ENCODE measurements around the gene SLFN14. TPM values are rescaled to one million over a fixed set of nuclear protein-coding genes. Genes with fewer than 3 reads are reported as not detected.

SLFN14 gene
- total RNA-seq, 1 donor from 2014 or later = not detected

GRCh38 chr17:35515027-35515426 is 45.6 kb downstream of the SLFN14 start:
- Mint-ChIP-seq H3K27ac (ENCODE audit: unreplicated experiment) (no peak overlapping the region), H3K4me1 (ENCODE audit: low read depth) (no peaks in the 10 kb centered on the region), H3K9me3 (ENCODE audit: low read depth) (peaks cover 6% of the 10 kb centered on the region), H3K27me3 (ENCODE audit: low read depth) (peaks cover 51% of the 10 kb centered on the region), H3K4me3 (ENCODE audit: unreplicated experiment) (no peak overlapping the region), H3K36me3 (ENCODE audit: low read depth) (peaks cover 4% of the 10 kb centered on the region)
- DNase-seq (ENCODE audit: low spot score) = no peak
- TF ChIP-seq, protein P1, sequence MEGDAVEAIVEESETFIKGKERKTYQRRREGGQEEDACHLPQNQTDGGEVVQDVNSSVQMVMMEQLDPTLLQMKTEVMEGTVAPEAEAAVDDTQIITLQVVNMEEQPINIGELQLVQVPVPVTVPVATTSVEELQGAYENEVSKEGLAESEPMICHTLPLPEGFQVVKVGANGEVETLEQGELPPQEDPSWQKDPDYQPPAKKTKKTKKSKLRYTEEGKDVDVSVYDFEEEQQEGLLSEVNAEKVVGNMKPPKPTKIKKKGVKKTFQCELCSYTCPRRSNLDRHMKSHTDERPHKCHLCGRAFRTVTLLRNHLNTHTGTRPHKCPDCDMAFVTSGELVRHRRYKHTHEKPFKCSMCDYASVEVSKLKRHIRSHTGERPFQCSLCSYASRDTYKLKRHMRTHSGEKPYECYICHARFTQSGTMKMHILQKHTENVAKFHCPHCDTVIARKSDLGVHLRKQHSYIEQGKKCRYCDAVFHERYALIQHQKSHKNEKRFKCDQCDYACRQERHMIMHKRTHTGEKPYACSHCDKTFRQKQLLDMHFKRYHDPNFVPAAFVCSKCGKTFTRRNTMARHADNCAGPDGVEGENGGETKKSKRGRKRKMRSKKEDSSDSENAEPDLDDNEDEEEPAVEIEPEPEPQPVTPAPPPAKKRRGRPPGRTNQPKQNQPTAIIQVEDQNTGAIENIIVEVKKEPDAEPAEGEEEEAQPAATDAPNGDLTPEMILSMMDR (IDR thresholded peaks at IDR 0.05) = no peak

DNA sequence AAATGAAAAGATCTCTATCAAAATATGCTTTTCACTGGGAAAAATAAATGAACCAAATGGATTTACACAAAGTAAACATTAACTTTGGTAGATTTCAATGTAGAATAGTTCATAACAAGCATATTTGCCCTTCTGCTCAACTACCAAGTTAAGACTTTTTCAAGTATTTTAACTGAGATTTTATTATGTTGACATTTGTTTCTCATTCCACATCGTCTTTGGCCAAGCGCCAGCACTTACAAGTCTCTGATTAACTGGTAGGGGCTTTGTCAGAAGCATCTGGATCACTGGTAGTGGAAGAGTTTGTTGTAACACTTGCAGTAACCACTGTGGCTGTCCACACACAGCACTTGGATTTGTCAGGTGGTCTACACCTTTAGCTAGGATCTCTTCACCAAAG is 46.1 kb downstream of the SLFN14 start:
- TF ChIP-seq, protein P1 (IDR thresholded peaks at IDR 0.05) = no peak
- no peak overlapping the region for H3K27ac Mint-ChIP-seq (ENCODE audit: unreplicated experiment)
- no peaks in the 10 kb centered on the region for H3K4me1 Mint-ChIP-seq (ENCODE audit: low read depth)
- H3K4me3 Mint-ChIP-seq (ENCODE audit: unreplicated experiment) = no peak overlapping the region
- H3K9me3 Mint-ChIP-seq (ENCODE audit: low read depth) = peaks cover 6% of the 10 kb centered on the region
- H3K27me3 Mint-ChIP-seq (ENCODE audit: low read depth) = peaks cover 49% of the 10 kb centered on the region
- no peak for DNase-seq (ENCODE audit: low spot score)
- H3K36me3 Mint-ChIP-seq (ENCODE audit: low read depth) = peaks cover 4% of the 10 kb centered on the region

Other genes with a start within 250 kb of the SLFN14 start
- 15.2 to 19.0 TPM (median 18.2 TPM) in 3 replicates for gene SLFN11, start 187.2 kb downstream of the SLFN14 start, total RNA-seq
- gene SLFN12, start 128.3 kb downstream of the SLFN14 start, total RNA-seq = 10.5 to 19.2 TPM (median 13.1 TPM) in 3 replicates
- gene SLFN13, start 112.1 kb downstream of the SLFN14 start, total RNA-seq = 4.5 to 5.0 TPM (median 4.9 TPM) in 3 replicates
- not detected in 3 replicates for gene SLFN12L, start 23.1 kb downstream of the SLFN14 start, total RNA-seq
- gene PEX12, start 17.8 kb upstream of the SLFN14 start, total RNA-seq = 5.5 to 8.9 TPM (median 5.6 TPM) in 3 replicates
- gene AP2B1, start 26.5 kb upstream of the SLFN14 start, total RNA-seq = 182 to 197 TPM (median 187 TPM) in 3 replicates
- 8.4 to 21.3 TPM (median 19.1 TPM) in 3 replicates for gene RASL10B, start 170.8 kb upstream of the SLFN14 start, total RNA-seq
- not detected in 3 replicates for gene GAS2L2, start 192.4 kb upstream of the SLFN14 start, total RNA-seq
- not detected in 3 replicates for gene C17orf50, start 200.1 kb upstream of the SLFN14 start, total RNA-seq
- 5.1 to 8.6 TPM (median 7.9 TPM) in 3 replicates for gene MMP28, start 234.8 kb upstream of the SLFN14 start, total RNA-seq
- gene TAF15, start 248.7 kb upstream of the SLFN14 start, total RNA-seq = 123 to 168 TPM (median 135 TPM) in 3 replicates